Measurements from ENCODE around the gene TBC1D24. TPM values are rescaled to one million over a fixed set of nuclear protein-coding genes. Genes with fewer than 3 reads are reported as not detected.

The TBC1D24 gene
- 10 to 100 TPM in 1 of 4 donors, 1 to 10 TPM in 2, under 1 TPM in 1; 0.59 to 21.6 (median 4.6) TPM for total RNA-seq

GRCh38 chr16:2474877-2475412, at the start of gene TBC1D24:
Gene TBC1D24, plus strand, starts transcription at chr16:2475127. Its CDS starts 21,022 bp downstream, at chr16:2496149.
- Histone ChIP-seq H3K27me3 (peaks cover 0 to 34% of the 10 kb centered on the region in 2 donors), H3K4me3 (peak within 1 kb of the TSS; percentile 58), H3K9me3 (no peaks in the 10 kb centered on the region), H3K27ac (peak within 1 kb of the TSS; percentile 58 to 63), H3K36me3 (no peaks in the 10 kb centered on the region), H3K4me1 (peaks cover 0 to 34% of the 10 kb centered on the region in 2 donors)
- TF ChIP-seq CTCF (IDR thresholded peaks at IDR 0.05) (peak in 1 of 4 experiments; percentile 33), POLR2A (IDR thresholded peaks at IDR 0.05) (peak; percentile 40 to 69)
- intact Hi-C loops (cut with DNase I; ENCODE audit: low total_unique reads), result no loop called here
- peak; percentile 79 to 86 for DNase-seq

- H3K9me3 ChIP-seq, result no peaks in the 10 kb centered on the region
- no peak for DNase-seq
- H3K27ac ChIP-seq, result no peak overlapping the region
- H3K27me3 ChIP-seq, result no peaks in the 10 kb centered on the region
- H3K36me3 ChIP-seq, result no peaks in the 10 kb centered on the region
- peaks cover 6 to 9% of the 10 kb centered on the region in 2 donors for H3K4me1 ChIP-seq
- H3K4me3 ChIP-seq, result no peak overlapping the region
- TF ChIP-seq POLR2A (IDR thresholded peaks at IDR 0.05) (no peak), CTCF (IDR thresholded peaks at IDR 0.05) (no peak)
- intact Hi-C loops (cut with DNase I; ENCODE audit: low total_unique reads), result no loop called here
Observed at GRCh38 chr16:2425825-2426430, 49.0 kb upstream of the TBC1D24 start.

DNA sequence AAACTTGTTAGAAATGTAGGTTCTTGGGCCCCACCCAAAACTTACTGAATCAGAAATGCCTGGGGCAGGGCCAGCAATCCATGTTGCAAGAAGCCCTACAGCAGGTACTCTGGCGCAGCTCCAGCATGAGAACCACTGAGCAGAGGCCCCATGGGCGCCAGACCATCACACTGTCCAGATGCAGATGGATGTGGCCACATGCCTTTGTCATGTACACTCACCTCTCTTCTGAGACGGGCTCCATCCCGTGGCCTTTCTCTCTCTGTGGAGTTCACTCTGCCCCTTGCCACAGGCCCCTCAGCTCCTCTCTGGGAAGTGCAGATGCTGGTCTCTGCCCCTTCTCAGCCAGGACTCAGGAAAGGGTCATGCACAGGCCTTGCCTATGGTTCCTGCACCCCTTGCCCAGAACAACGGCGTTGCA, 48.0 kb upstream of the TBC1D24 start:
- no peak overlapping the region for H3K27ac ChIP-seq
- no peak overlapping the region for H3K4me3 ChIP-seq
- TF ChIP-seq POLR2A (IDR thresholded peaks at IDR 0.05), result no peak
- no peak for TF ChIP-seq CTCF (IDR thresholded peaks at IDR 0.05)
- intact Hi-C loops (cut with DNase I; ENCODE audit: low total_unique reads), result no loop called here
- DNase-seq, result no peak
- no peaks in the 10 kb centered on the region for H3K9me3 ChIP-seq
- no peaks in the 10 kb centered on the region for H3K27me3 ChIP-seq
- H3K36me3 ChIP-seq, result no peaks in the 10 kb centered on the region
- H3K4me1 ChIP-seq, result peaks cover 6 to 9% of the 10 kb centered on the region in 2 donors

- intact Hi-C loops (cut with DNase I; ENCODE audit: low total_unique reads), result no loop called here
- Histone ChIP-seq H3K9me3 (no peaks in the 10 kb centered on the region), H3K36me3 (no peaks in the 10 kb centered on the region), H3K27ac (no peak overlapping the region), H3K4me1 (peaks cover 6 to 9% of the 10 kb centered on the region in 2 donors), H3K27me3 (no peaks in the 10 kb centered on the region), H3K4me3 (no peak overlapping the region)
- DNase-seq, result no peak
- no peak for TF ChIP-seq POLR2A (IDR thresholded peaks at IDR 0.05)
- no peak for TF ChIP-seq CTCF (IDR thresholded peaks at IDR 0.05)
Observed at GRCh38 chr16:2427526-2427925, 47.4 kb upstream of the TBC1D24 start.

DNA sequence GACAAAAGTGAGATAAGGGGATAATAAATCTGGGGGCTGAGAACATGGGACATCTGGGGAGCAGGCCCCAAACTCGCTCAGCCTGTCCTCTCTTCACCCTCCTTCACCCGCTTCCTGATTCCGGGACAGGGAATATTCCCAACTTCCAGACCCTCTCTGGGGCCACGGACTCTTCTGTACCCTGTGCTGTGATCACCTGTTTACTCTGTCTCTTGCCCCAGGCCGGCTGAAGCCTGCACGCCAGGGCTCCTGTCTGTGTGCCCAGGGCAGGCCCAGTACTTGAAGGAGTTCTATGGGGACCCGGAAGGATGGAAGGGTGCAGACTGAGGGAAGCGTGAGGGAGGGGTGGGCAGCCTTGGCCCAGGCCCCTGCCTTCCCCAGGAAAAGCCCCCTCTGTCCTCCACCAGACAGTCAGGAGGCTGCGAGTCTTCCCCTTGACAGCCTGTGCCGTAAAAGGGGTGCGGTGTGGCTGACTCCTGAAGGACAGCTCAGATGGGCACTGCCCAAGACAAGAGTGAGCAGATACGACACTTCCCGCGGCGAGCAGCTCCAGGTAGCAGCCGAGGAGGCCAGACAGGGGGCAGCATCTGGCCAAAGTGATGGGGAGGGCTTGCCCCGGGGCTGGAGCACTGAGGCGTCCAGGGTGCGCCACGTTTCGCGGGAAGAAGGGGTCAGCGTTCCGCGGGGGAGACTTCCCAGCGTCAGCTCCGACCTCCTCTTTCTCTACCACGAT, 46.7 kb upstream of the TBC1D24 start:
- Histone ChIP-seq H3K27ac (peak overlapping the region; percentile 30 to 83), H3K4me1 (peaks cover 6 to 9% of the 10 kb centered on the region in 2 donors), H3K27me3 (no peaks in the 10 kb centered on the region), H3K36me3 (no peaks in the 10 kb centered on the region), H3K9me3 (no peaks in the 10 kb centered on the region), H3K4me3 (peak overlapping the region; percentile 46 to 74)
- DNase-seq, result peak; percentile 39 to 44
- intact Hi-C loops (cut with DNase I; ENCODE audit: low total_unique reads), result no loop called here
- TF ChIP-seq POLR2A (IDR thresholded peaks at IDR 0.05), result no peak
- TF ChIP-seq CTCF (IDR thresholded peaks at IDR 0.05), result peak in 3 of 4 experiments; percentile 21 to 29 (median 27)
